Measurements from ENCODE around the gene LMF2.
A peak's percentile ranks its signal among the peaks of the same experiment; 100 is the strongest.

The LMF2 gene

GRCh38 chr22:50497093-50497492, 10.4 kb downstream of the LMF2 start:
- peaks cover 0 to 1% of the 10 kb centered on the region in 2 experiments; a peak in 1 of 3 replicates for H3K36me3 ChIP-seq (ENCODE audit: control insufficient read depth in 2 of 2, insufficient read depth in 1 of 2, low read length in 2 of 2)
- H3K27ac ChIP-seq (ENCODE audit: extremely low read depth, low read depth, low read length), result no peak overlapping the region
- H3K4me1 ChIP-seq (ENCODE audit: control insufficient read depth, insufficient read depth, low read length), result no peaks in the 10 kb centered on the region
- ChIA-PET CTCF (interaction anchor here (0.6 to 3.7 kb wide), 15 partner anchors 9 to 343 kb away, joined by 3 to 24 read pairs (median 6); partner anchors contain the start of genes MIOX, SCO2 and SYCE3), POLR2A (interaction anchor here (0.7 to 3.8 kb wide), 8 partner anchors 10 to 116 kb away, joined by 3 to 33 read pairs (median 7); partner anchors contain the start of genes LMF2, MIOX, NCAPH2 and SCO2)
- H3K4me3 ChIP-seq (ENCODE audit: low read depth, low read length), result no peak overlapping the region
- no peaks in the 10 kb centered on the region for H3K9me3 ChIP-seq (ENCODE audit: control insufficient read depth, insufficient read depth, low read depth, low read length)
- no peak for TF ChIP-seq MEIS1 (CRISPR knock-in tag; IDR thresholded peaks at IDR 0.05; ENCODE audit: borderline replicate concordance)
- TF ChIP-seq ZNF146 (tag by site-specific recombination; IDR thresholded peaks at IDR 0.05), result no peak
- TF ChIP-seq ZNF76 (tag by site-specific recombination; IDR thresholded peaks at IDR 0.05; ENCODE audit: borderline replicate concordance, low read depth), result no peak
- no peak for TF ChIP-seq HOXD13 (CRISPR knock-in tag; IDR thresholded peaks at IDR 0.05; ENCODE audit: borderline replicate concordance)
- no peak for TF ChIP-seq YY2 (tag by site-specific recombination; IDR thresholded peaks at IDR 0.05)
- no peak for TF ChIP-seq ZNF544 (tag by site-specific recombination; IDR thresholded peaks at IDR 0.05)
- no peak for TF ChIP-seq ZBTB10 (tag by site-specific recombination; IDR thresholded peaks at IDR 0.05)
- TF ChIP-seq ZNF311 (tag by site-specific recombination; IDR thresholded peaks at IDR 0.05; ENCODE audit: borderline replicate concordance), result no peak
- no peak for TF ChIP-seq TRIM28 (IDR thresholded peaks at IDR 0.05; ENCODE audit: borderline replicate concordance, low read length)
- no peak for TF ChIP-seq ZNF133 (tag by site-specific recombination; IDR thresholded peaks at IDR 0.05)
- no peak for TF ChIP-seq ZNF169 (tag by site-specific recombination; IDR thresholded peaks at IDR 0.05)
- no peak for TF ChIP-seq ZNF558 (tag by site-specific recombination; IDR thresholded peaks at IDR 0.05)
- TF ChIP-seq ZNF785 (tag by site-specific recombination; IDR thresholded peaks at IDR 0.05), result no peak
- TF ChIP-seq, protein P1, sequence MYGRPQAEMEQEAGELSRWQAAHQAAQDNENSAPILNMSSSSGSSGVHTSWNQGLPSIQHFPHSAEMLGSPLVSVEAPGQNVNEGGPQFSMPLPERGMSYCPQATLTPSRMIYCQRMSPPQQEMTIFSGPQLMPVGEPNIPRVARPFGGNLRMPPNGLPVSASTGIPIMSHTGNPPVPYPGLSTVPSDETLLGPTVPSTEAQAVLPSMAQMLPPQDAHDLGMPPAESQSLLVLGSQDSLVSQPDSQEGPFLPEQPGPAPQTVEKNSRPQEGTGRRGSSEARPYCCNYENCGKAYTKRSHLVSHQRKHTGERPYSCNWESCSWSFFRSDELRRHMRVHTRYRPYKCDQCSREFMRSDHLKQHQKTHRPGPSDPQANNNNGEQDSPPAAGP (tag by site-specific recombination; IDR thresholded peaks at IDR 0.05), result no peak
- TF ChIP-seq HIC1 (tag by site-specific recombination; IDR thresholded peaks at IDR 0.05), result no peak
- no peak for TF ChIP-seq KLF10 (tag by site-specific recombination; IDR thresholded peaks at IDR 0.05)

GRCh38 chr22:50490531-50491308, 16.8 kb downstream of the LMF2 start:
- H3K4me1 ChIP-seq (ENCODE audit: control insufficient read depth, insufficient read depth, low read length), result no peaks in the 10 kb centered on the region
- CTCF ChIA-PET, result no interaction called here

More at GRCh38 chr22:50490531-50491308, 16.8 kb downstream of the LMF2 start:
- no peak overlapping the region for H3K4me3 ChIP-seq (ENCODE audit: low read depth, low read length)
- H3K27ac ChIP-seq (ENCODE audit: extremely low read depth, low read depth, low read length), result no peak overlapping the region
- TF ChIP-seq PRDM4 (tag by site-specific recombination; IDR thresholded peaks at IDR 0.05) (no peak), ZNF660 (tag by site-specific recombination; IDR thresholded peaks at IDR 0.05) (no peak), EGR2 (tag by site-specific recombination; IDR thresholded peaks at IDR 0.05; ENCODE audit: low read depth) (peak; percentile 8; the same call in 1 of the 2 replicates)
- POLR2A ChIA-PET, result interaction anchor here (0.7 kb wide), 1 partner anchor 9 kb away, joined by 3 read pairs; no protein-coding TSS in a partner anchor
- no peaks in the 10 kb centered on the region for H3K36me3 ChIP-seq (ENCODE audit: control insufficient read depth in 2 of 2, insufficient read depth in 1 of 2, low read length in 2 of 2)
- no peaks in the 10 kb centered on the region for H3K9me3 ChIP-seq (ENCODE audit: control insufficient read depth, insufficient read depth, low read depth, low read length)
